ENCODE data around the gene ARSD.

DNA sequence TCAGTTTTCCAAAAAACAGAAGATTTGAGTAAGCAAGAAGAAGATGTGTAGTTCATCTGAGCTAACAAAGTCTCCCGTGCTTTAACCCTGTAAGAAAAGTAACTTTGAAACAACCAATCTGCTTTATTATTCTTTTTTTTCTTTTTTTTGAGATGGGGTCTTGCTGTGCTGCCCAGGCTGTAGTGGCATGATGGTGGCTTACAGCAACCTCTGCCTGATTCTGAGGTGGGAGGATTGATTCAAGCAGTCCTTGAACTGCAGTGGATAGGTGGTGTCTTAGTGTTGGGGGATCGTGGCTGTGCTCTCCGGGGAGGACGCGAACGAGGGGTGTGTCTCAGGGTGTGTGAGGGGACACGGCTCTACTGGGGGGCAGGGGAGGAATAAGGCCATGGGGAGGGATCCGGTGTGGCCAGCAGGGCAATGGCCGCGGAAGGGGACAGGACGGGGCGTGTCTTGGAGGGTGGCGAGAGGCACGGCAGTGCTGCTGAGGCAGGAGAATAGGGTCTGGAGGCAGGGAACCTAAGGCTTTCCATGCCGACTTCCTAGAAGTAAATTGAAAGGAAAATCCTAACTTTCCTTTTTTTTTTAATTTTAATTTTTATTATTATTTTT lies 2.4 kb downstream of the ARSD start:
- no peak for TF ChIP-seq GATA3 (IDR thresholded peaks at IDR 0.05; ENCODE audit: low read depth, low read length)
- no peak for TF ChIP-seq GATA2 (IDR thresholded peaks at IDR 0.05; ENCODE audit: low read depth, low read length)

Measured in SH-SY5Y (cell line).